Measurements from ENCODE around the gene EFCAB8. TPM values are rescaled to one million over a fixed set of nuclear protein-coding genes. Genes with fewer than 3 reads are reported as not detected.

The EFCAB8 gene
- total and polyA plus RNA-seq, 4 donors: 0.25 TPM; not detected in 3

GRCh38 chr20:32985596-32985995 lies 126.9 kb downstream of the EFCAB8 start:
- WGBS: 87% methylated on average over 6 of the region's 6 CpGs
- H3K36me3 ChIP-seq (ENCODE audit: control insufficient read depth in 4 of 4, insufficient read depth in 3 of 4, low read depth in 1 of 4, low read length in 3 of 4): no peaks in the 10 kb centered on the region
- DNase-seq (ENCODE audit: low spot score): no peak

GRCh38 chr20:32986331-32986966 lies 127.7 kb downstream of the EFCAB8 start:
- Histone ChIP-seq H3K9me3 (ENCODE audit: control insufficient read depth in 4 of 4, low read length in 3 of 4) (no peaks in the 10 kb centered on the region), H3K9ac (ENCODE audit: low read depth in 1 of 2, low read length in 2 of 2) (no peak overlapping the region), H3K27ac (ENCODE audit: low read depth in 1 of 2, low read length in 2 of 2) (no peak overlapping the region), H3K27me3 (ENCODE audit: control insufficient read depth in 4 of 4, insufficient read depth in 4 of 4, low read length in 3 of 4) (no peaks in the 10 kb centered on the region), H3K36me3 (ENCODE audit: control insufficient read depth in 4 of 4, insufficient read depth in 3 of 4, low read depth in 1 of 4, low read length in 3 of 4) (no peaks in the 10 kb centered on the region), H3K4me3 (ENCODE audit: low read depth in 1 of 3, low read length in 3 of 3) (no peak overlapping the region), H3K4me1 (ENCODE audit: control insufficient read depth in 4 of 4, insufficient read depth in 4 of 4, low read length in 3 of 4) (no peaks in the 10 kb centered on the region)
- 80% methylated on average over 18 of the region's 18 CpGs for WGBS
- no peak for DNase-seq (ENCODE audit: low spot score)
- TF ChIP-seq ATF3 (IDR thresholded peaks at IDR 0.05) (no peak), EGR1 (IDR thresholded peaks at IDR 0.05; ENCODE audit: low read depth in 2 of 2) (no peak), SP1 (IDR thresholded peaks at IDR 0.05) (no peak), MAX (IDR thresholded peaks at IDR 0.05) (no peak), RXRA (IDR thresholded peaks at IDR 0.05) (no peak), NR2F2 (IDR thresholded peaks at IDR 0.05) (no peak), GABPA (IDR thresholded peaks at IDR 0.05 in 1 of 2, conservative IDR thresholded peaks at IDR 0.05 in 1 of 2) (no peak), TAF1 (conservative IDR thresholded peaks at IDR 0.05) (no peak), HNF4G (IDR thresholded peaks at IDR 0.05) (no peak), JUND (IDR thresholded peaks at IDR 0.05) (no peak), ZBTB33 (IDR thresholded peaks at IDR 0.05) (no peak), FOXA2 (IDR thresholded peaks at IDR 0.05) (no peak), YY1 (IDR thresholded peaks at IDR 0.05) (no peak), REST (IDR thresholded peaks at IDR 0.05) (no peak), HNF4A (conservative IDR thresholded peaks at IDR 0.05) (no peak), FOXA1 (IDR thresholded peaks at IDR 0.05) (no peak)

More at GRCh38 chr20:32985596-32985995, 126.9 kb downstream of the EFCAB8 start:
- Histone ChIP-seq H3K27me3 (ENCODE audit: control insufficient read depth in 4 of 4, insufficient read depth in 4 of 4, low read length in 3 of 4) (no peaks in the 10 kb centered on the region), H3K27ac (ENCODE audit: low read depth in 1 of 2, low read length in 2 of 2) (no peak overlapping the region), H3K4me1 (ENCODE audit: control insufficient read depth in 4 of 4, insufficient read depth in 4 of 4, low read length in 3 of 4) (no peaks in the 10 kb centered on the region), H3K9me3 (ENCODE audit: control insufficient read depth in 4 of 4, low read length in 3 of 4) (no peaks in the 10 kb centered on the region), H3K9ac (ENCODE audit: low read depth in 1 of 2, low read length in 2 of 2) (no peak overlapping the region), H3K4me3 (ENCODE audit: low read depth in 1 of 3, low read length in 3 of 3) (no peak overlapping the region)
- TF ChIP-seq SP1 (IDR thresholded peaks at IDR 0.05) (no peak), NR2F2 (IDR thresholded peaks at IDR 0.05) (no peak)

Measured in liver (tissue), 9 donors.